Natural killer cell (primary cell): ENCODE results near the gene ZBTB5. TPM values are rescaled to one million over a fixed set of nuclear protein-coding genes. Genes with fewer than 3 reads are reported as not detected.

ENCODE experiments used
- ATAC-seq, 3 donors: fragments of 150-1000 bp in 2 of 3; fragments of 200-7000 bp in 1 of 3; cut with Tn5 transposase; 1 replicate in 1 of 3; 2 replicates in 2 of 3; pipeline ENCODE4 v1.10.0; 2021; ENCODE audit warnings: mild to moderate bottlenecking in 2 of 3, moderate library complexity in 2 of 3
- DNase-seq, 2 donors: peaks; one replicate each; pipeline versions ENCODE4 v3.0.0 to v3.0.0-alpha.2; 2013 to 2021; ENCODE audit warnings: mixed read lengths in 1 of 2
- H3K27ac ChIP-seq: one replicate; pipeline ENCODE4 v1.5.1; 2013; ENCODE audit warnings: mild to moderate bottlenecking, low read length
- H3K27me3 ChIP-seq: one replicate; pipeline ENCODE4 v1.6.1; 2013; ENCODE audit warnings: low read length; ENCODE audit not compliant: control insufficient read depth, insufficient read depth
- H3K36me3 ChIP-seq: one replicate; pipeline ENCODE4 v1.6.1; 2013; ENCODE audit warnings: low read length; ENCODE audit not compliant: control insufficient read depth, insufficient read depth
- H3K4me1 ChIP-seq: one replicate; pipeline ENCODE4 v1.6.1; 2013; ENCODE audit warnings: low read length; ENCODE audit not compliant: control insufficient read depth, insufficient read depth
- H3K4me3 ChIP-seq: one replicate; pipeline ENCODE4 v1.5.1; 2013; ENCODE audit warnings: low read length
- H3K9me3 ChIP-seq: one replicate; pipeline ENCODE4 v1.6.1; 2013; ENCODE audit warnings: low read length; ENCODE audit not compliant: control insufficient read depth, insufficient read depth
- H3K27ac Mint-ChIP-seq, 2 donors: one replicate each; pipeline ENCODE4 v1.8.0; 2022; ENCODE audit warnings: mild to moderate bottlenecking in 2 of 2, mixed read lengths in 2 of 2, moderate library complexity in 1 of 2
- H3K27me3 Mint-ChIP-seq, 2 donors: one replicate each; pipeline ENCODE4 v1.8.0; 2022; ENCODE audit warnings: low read depth in 2 of 2, mixed read lengths in 2 of 2
- H3K36me3 Mint-ChIP-seq: one replicate; pipeline ENCODE4 v1.8.0; 2022; ENCODE audit warnings: mixed read lengths
- H3K4me1 Mint-ChIP-seq, 2 donors: one replicate each; pipeline ENCODE4 v1.8.0; 2022; ENCODE audit warnings: mixed read lengths in 2 of 2
- H3K4me3 Mint-ChIP-seq: one replicate; pipeline ENCODE4 v1.8.0; 2022; ENCODE audit warnings: mild to moderate bottlenecking, moderate library complexity, mixed read lengths
- H3K9me3 Mint-ChIP-seq, 2 donors: one replicate each; pipeline ENCODE4 v1.8.0; 2022; ENCODE audit warnings: mixed read lengths in 2 of 2
- WGBS: methylation state at CpG from one replicate; pipeline ENCODE4 v1.1.7; 2013; ENCODE audit warnings: missing lambda C conversion rate; ENCODE audit not compliant: insufficient coverage; 5-methylcytosine and 5-hydroxymethylcytosine counted together
- intact Hi-C: fragments of 100-400 bp; cut with micrococcal nuclease; formaldehyde crosslinking; loops from one replicate; pipeline ENCODE4 v1.14.2; 2022
- total RNA-seq, 4 donors: library from RNA; stranded (reverse); fragments of 120-200 nt in 1 of 4; gene quantifications; one replicate each; pipeline versions ENCODE4 v1.2.3 to v1.2.4, GENCODE V29; 2013 to 2022
- TF ChIP-seq, protein P1 (sequence below): fragments of 200-600 bp; IDR thresholded peaks from one replicate; pipeline ENCODE4 v1.8.0; 2022; ENCODE audit warnings: antibody characterized with exemption

Gene ZBTB5
- total RNA-seq, 3 donors from 2014 or later (not counting 1 experiment from before 2014, with no cell fraction given) = 12.6 to 14.2 (median 13.3) TPM

DNA sequence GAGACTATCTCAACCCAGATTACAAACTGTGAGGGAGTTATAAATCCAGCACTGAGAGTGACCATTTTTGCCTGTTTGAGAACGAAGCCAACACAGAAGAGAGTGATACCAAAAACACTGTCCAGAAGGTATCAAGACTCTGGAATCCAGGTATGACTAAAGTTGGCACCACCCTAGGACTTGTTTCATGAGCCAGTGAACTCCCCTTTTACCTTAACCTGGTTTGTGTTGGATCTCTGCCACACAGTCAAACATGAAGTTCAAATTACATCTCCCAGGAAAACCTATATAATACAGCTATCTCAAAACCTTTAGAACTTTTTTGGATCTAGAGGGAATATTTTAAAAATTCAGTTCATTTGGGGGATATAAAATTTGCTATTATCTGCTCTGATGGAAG, 11.4 kb downstream of the ZBTB5 start:
- no peak overlapping the region for H3K27ac ChIP-seq
- Mint-ChIP-seq H3K9me3 (no peaks in the 10 kb centered on the region), H3K27me3 (no peaks in the 10 kb centered on the region), H3K4me3 (no peak overlapping the region), H3K4me1 (peaks cover 21 to 27% of the 10 kb centered on the region in 2 donors), H3K27ac (no peak overlapping the region), H3K36me3 (no peaks in the 10 kb centered on the region)
- H3K4me1 ChIP-seq = no peaks in the 10 kb centered on the region
- no peaks in the 10 kb centered on the region for H3K27me3 ChIP-seq
- intact Hi-C loops = no loop called here
- DNase-seq = no peak
- H3K36me3 ChIP-seq = peaks cover 3% of the 10 kb centered on the region
- TF ChIP-seq, protein P1, sequence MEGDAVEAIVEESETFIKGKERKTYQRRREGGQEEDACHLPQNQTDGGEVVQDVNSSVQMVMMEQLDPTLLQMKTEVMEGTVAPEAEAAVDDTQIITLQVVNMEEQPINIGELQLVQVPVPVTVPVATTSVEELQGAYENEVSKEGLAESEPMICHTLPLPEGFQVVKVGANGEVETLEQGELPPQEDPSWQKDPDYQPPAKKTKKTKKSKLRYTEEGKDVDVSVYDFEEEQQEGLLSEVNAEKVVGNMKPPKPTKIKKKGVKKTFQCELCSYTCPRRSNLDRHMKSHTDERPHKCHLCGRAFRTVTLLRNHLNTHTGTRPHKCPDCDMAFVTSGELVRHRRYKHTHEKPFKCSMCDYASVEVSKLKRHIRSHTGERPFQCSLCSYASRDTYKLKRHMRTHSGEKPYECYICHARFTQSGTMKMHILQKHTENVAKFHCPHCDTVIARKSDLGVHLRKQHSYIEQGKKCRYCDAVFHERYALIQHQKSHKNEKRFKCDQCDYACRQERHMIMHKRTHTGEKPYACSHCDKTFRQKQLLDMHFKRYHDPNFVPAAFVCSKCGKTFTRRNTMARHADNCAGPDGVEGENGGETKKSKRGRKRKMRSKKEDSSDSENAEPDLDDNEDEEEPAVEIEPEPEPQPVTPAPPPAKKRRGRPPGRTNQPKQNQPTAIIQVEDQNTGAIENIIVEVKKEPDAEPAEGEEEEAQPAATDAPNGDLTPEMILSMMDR = no peak
- ATAC-seq = no peak
- no peaks in the 10 kb centered on the region for H3K9me3 ChIP-seq
- WGBS = 97% methylated on average over 1 of the region's 1 CpG
- no peak overlapping the region for H3K4me3 ChIP-seq

DNA sequence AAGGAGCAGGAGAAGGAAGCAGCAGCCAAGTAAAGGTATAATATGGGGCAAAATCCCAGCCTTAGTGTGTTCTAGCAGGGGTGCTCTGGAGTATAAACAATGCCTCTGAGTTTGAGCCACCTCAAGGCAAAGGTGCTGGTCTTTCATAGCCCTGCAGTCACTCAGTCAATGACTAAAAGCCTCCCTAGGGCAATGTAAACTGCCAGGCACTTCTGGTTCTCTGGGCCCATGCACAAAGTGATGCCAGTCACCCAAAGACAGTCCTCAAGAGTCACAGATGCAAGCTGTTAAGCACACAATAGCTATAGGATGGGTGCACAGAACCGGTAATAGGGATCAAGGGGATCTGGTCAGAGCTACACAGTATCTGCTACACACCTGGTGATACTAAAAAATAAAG, 12.6 kb downstream of the ZBTB5 start:
- DNase-seq (no peak), ATAC-seq (no peak)
- peaks cover 3% of the 10 kb centered on the region for H3K36me3 ChIP-seq
- 100% methylated on average over 1 of the region's 1 CpG for WGBS
- H3K27ac ChIP-seq = no peak overlapping the region
- H3K9me3 ChIP-seq = no peaks in the 10 kb centered on the region
- no peak overlapping the region for H3K27ac Mint-ChIP-seq
- TF ChIP-seq, protein P1 = no peak
- H3K9me3 Mint-ChIP-seq = no peaks in the 10 kb centered on the region
- peaks cover 21 to 27% of the 10 kb centered on the region in 2 donors for H3K4me1 Mint-ChIP-seq
- H3K27me3 Mint-ChIP-seq = no peaks in the 10 kb centered on the region
- H3K36me3 Mint-ChIP-seq = no peaks in the 10 kb centered on the region
- H3K4me1 ChIP-seq = no peaks in the 10 kb centered on the region
- no peak overlapping the region for H3K4me3 ChIP-seq
- no peaks in the 10 kb centered on the region for H3K27me3 ChIP-seq
- no peak overlapping the region for H3K4me3 Mint-ChIP-seq
- intact Hi-C loops = no loop called here

DNA sequence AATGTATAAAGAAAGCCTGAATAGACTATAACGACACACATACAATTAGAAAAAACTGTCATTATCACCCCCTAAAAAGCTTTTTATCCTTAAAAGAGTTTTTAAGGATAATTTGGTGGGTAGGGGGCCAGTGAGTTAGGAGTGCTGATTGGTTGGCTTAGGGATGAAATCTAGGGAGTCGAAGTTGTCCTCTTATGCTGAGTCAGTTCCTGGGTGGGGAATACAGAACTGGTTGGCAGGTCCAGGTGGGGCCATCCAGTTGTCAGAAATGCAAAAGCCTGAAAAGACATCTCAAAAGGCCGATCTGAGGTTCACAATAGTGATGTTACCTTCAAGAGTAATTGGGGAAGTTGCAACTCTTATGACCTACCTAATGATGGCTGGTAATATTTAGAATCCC, 13.6 kb downstream of the ZBTB5 start:
- Histone ChIP-seq H3K27me3 (no peaks in the 10 kb centered on the region), H3K27ac (no peak overlapping the region), H3K9me3 (no peaks in the 10 kb centered on the region), H3K4me3 (no peak overlapping the region), H3K36me3 (peaks cover 3% of the 10 kb centered on the region), H3K4me1 (no peaks in the 10 kb centered on the region)
- H3K36me3 Mint-ChIP-seq = no peaks in the 10 kb centered on the region
- DNase-seq (no peak), ATAC-seq (no peak)
- no peaks in the 10 kb centered on the region for H3K27me3 Mint-ChIP-seq
- H3K4me3 Mint-ChIP-seq = no peak overlapping the region
- TF ChIP-seq, protein P1 = no peak
- intact Hi-C loops = no loop called here
- H3K9me3 Mint-ChIP-seq = no peaks in the 10 kb centered on the region
- H3K4me1 Mint-ChIP-seq = peaks cover 23 to 29% of the 10 kb centered on the region in 2 donors
- no peak overlapping the region for H3K27ac Mint-ChIP-seq
- WGBS = 80% methylated on average over 2 of the region's 3 CpGs

DNA sequence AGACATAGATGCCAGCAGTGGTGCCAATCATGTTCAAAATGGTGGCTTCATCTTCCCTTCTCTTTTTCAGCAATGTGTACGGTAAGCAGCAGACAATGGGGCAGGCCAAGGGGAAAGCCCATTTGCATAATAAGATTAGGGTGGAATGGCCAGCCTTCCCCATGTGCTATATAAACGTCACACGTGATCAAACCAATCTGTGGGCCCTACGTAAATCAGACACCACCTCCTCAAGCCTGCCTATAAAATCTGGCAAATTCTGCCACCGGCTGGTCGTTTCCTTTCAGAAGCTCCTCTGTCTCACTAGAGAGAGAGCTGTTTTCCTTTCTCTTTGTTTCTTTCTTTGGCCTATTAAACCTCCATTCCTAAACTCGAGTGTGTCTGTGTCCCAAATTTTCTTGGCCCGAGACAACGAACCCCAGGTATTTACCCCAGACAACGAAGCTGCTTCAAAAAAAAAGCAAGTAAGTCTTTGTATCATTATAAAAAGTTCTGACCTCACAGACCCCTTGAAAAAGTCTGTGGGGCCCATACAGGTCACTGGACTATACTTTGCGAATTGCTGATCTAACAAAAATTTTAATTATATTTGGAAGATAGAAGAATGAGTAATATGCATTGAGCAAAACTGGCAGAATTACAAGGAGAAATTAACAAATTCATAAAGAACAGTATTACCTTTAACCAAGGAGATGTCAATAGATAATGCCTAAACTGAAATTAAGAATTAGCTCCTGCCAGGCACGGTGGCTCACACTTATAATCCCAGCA, 15.2 kb downstream of the ZBTB5 start:
- H3K36me3 Mint-ChIP-seq = no peaks in the 10 kb centered on the region
- no peak for ATAC-seq
- H3K4me1 ChIP-seq = no peaks in the 10 kb centered on the region
- H3K9me3 Mint-ChIP-seq = no peaks in the 10 kb centered on the region
- H3K27me3 ChIP-seq = no peaks in the 10 kb centered on the region
- H3K36me3 ChIP-seq = peaks cover 3% of the 10 kb centered on the region
- no peak overlapping the region for H3K4me3 Mint-ChIP-seq
- no peak overlapping the region for H3K27ac Mint-ChIP-seq
- peaks cover 23 to 30% of the 10 kb centered on the region in 2 donors for H3K4me1 Mint-ChIP-seq
- no peak overlapping the region for H3K27ac ChIP-seq
- no peaks in the 10 kb centered on the region for H3K9me3 ChIP-seq
- no peaks in the 10 kb centered on the region for H3K27me3 Mint-ChIP-seq
- TF ChIP-seq, protein P1 = no peak
- no peak overlapping the region for H3K4me3 ChIP-seq
- intact Hi-C loops = no loop called here
- WGBS = 96% methylated on average over 11 of the region's 12 CpGs
- DNase-seq = no peak
